ENCODE results near the gene RTN4RL1. TPM values are rescaled to one million over a fixed set of nuclear protein-coding genes. Genes with fewer than 3 reads are reported as not detected.

The RTN4RL1 gene
- total RNA-seq, 1 donor from 2014 or later: 11.5 TPM

DNA sequence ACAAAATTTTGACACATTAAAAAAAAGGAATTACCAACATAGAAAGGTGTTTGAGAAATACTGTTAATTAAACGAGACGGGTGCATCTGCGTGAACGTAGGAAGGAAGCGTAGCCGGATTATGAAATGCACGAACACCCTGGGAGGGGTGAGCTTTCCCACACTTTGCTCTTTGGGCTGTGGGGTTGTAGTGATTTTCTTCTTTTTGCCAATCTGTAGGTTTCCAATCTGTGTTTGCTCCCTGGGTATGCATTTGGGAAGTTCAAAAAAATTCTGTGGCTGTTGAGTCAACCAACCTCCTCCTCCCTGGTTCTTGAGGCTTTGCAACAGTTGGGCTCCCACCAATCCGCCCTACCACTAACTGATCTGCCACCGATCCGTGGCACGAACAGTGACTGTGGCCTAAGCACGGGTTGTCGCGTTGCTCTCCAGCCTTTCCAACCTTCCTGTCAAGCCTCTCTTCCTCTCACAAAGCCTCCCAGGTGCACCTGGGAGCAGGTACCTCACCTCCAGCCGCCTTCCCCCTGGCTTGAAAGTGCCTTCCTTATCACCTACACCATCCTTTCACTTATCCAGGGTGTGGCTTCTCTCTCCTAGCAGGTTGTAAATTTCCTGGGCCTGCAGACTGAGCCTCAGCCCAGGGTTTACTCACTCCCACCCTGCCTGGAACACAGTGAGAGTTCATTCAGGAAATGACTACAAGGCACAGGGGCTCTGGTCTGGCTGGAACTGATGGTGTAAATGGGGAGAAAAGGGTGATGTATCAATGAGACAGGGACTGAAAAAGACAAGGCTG is 16.6 kb downstream of the RTN4RL1 start:
- no peak overlapping the region for H3K4me3 ChIP-seq
- DNase-seq (ENCODE audit: low spot score in 2 of 2): no peak
- H3K9me3 ChIP-seq: no peaks in the 10 kb centered on the region
- peaks cover 4 to 19% of the 10 kb centered on the region in 2 donors for H3K4me1 ChIP-seq
- intact Hi-C loops (cut with DNase I): no loop called here
- TF ChIP-seq, protein P1, sequence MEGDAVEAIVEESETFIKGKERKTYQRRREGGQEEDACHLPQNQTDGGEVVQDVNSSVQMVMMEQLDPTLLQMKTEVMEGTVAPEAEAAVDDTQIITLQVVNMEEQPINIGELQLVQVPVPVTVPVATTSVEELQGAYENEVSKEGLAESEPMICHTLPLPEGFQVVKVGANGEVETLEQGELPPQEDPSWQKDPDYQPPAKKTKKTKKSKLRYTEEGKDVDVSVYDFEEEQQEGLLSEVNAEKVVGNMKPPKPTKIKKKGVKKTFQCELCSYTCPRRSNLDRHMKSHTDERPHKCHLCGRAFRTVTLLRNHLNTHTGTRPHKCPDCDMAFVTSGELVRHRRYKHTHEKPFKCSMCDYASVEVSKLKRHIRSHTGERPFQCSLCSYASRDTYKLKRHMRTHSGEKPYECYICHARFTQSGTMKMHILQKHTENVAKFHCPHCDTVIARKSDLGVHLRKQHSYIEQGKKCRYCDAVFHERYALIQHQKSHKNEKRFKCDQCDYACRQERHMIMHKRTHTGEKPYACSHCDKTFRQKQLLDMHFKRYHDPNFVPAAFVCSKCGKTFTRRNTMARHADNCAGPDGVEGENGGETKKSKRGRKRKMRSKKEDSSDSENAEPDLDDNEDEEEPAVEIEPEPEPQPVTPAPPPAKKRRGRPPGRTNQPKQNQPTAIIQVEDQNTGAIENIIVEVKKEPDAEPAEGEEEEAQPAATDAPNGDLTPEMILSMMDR (IDR thresholded peaks at IDR 0.05): no peak
- H3K27ac ChIP-seq: no peak overlapping the region
- no peaks in the 10 kb centered on the region for H3K36me3 ChIP-seq
- no peaks in the 10 kb centered on the region for H3K27me3 ChIP-seq

DNA sequence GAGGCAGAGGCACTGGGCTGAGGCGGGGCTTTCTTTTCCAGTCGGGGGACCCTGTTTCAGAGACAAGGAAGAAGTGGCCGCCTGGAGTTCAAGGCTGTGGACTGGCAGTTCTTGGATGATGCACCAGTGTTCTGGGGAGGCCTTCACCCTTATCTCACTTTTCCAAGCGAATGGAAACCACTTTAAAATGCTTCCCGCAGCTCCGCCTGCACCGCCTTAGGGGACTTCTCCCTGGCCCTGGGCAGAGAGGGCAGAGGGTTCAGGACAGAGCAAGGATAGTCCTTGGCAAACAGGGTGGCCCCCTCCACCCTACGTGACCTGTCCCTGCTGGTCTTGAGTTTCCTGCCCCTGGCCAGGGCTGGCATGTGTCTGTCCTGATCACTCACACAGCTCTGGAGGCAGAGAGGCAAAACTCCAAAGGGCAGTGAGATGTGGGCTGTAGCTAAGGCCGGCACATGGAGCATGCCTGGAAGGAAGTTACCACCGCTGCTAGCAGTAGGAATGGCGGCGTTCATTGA is 20.6 kb downstream of the RTN4RL1 start:
- no peaks in the 10 kb centered on the region for H3K27me3 ChIP-seq
- intact Hi-C loops (cut with DNase I): no loop called here
- H3K9me3 ChIP-seq: no peaks in the 10 kb centered on the region
- no peak overlapping the region for H3K4me3 ChIP-seq
- H3K27ac ChIP-seq: no peak overlapping the region
- no peak for DNase-seq (ENCODE audit: low spot score in 2 of 2)
- no peaks in the 10 kb centered on the region for H3K36me3 ChIP-seq
- TF ChIP-seq, protein P1 (IDR thresholded peaks at IDR 0.05): no peak
- peaks cover 6 to 8% of the 10 kb centered on the region in 2 donors for H3K4me1 ChIP-seq

DNA sequence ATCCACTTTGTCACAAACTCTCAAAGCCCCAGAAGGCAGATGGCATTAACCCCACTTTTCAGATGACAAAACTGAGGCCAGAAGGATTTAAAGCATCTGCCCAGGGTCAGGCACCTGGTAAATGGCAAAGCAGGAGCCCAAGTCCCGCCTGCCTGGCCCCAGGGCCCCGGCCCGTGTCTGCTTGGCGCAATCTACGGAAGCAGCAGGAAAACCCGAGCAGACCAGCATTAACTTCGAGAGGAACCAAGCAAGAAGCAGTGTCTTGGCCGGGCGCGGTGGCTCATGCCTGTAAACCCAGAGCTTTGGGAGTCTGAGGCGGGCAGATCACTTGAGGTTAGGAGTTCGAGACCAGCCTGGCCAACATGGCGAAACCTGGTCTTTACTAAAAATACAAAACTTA is 21.6 kb downstream of the RTN4RL1 start:
- H3K27ac ChIP-seq: no peak overlapping the region
- H3K9me3 ChIP-seq: no peaks in the 10 kb centered on the region
- H3K27me3 ChIP-seq: no peaks in the 10 kb centered on the region
- DNase-seq (ENCODE audit: low spot score in 2 of 2): no peak
- intact Hi-C loops (cut with DNase I): no loop called here
- H3K36me3 ChIP-seq: no peaks in the 10 kb centered on the region
- H3K4me3 ChIP-seq: no peak overlapping the region
- peaks cover 10 to 18% of the 10 kb centered on the region in 2 donors for H3K4me1 ChIP-seq
- TF ChIP-seq, protein P1 (IDR thresholded peaks at IDR 0.05): no peak

DNA sequence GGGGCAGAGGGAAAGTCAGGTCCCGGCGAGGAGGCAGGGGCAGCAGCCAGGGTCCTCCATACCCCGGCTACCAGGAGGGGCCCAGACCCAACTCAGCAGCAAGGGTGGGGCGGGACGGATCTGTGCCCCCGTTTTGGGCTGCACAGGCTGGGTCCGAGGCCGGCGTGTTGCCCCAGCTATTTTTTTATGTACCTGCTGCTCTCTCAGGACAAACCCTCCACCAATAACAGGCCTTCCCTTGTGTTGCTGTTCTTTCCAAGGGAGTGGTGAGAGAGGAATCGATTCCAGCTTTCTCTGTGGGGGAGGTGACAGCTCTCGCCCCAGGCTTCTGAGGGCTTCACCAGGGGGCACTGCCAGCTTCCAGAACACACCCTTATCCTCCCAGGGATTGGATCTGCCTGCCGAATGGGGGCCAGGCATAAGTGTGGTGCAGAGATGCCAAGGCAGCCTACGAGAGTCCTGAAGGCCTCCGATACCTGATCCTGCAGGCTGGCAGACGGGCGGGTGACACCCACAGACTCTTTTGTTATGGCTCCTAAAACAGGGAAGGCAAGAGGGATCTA is 22.3 kb downstream of the RTN4RL1 start:
- DNase-seq (ENCODE audit: low spot score in 2 of 2): no peak
- intact Hi-C loops (cut with DNase I): no loop called here
- TF ChIP-seq, protein P1 (IDR thresholded peaks at IDR 0.05): no peak
- Histone ChIP-seq H3K4me3 (no peak overlapping the region), H3K4me1 (peaks cover 16 to 22% of the 10 kb centered on the region in 2 donors), H3K27me3 (no peaks in the 10 kb centered on the region), H3K9me3 (no peaks in the 10 kb centered on the region), H3K36me3 (no peaks in the 10 kb centered on the region), H3K27ac (no peak overlapping the region)

DNA sequence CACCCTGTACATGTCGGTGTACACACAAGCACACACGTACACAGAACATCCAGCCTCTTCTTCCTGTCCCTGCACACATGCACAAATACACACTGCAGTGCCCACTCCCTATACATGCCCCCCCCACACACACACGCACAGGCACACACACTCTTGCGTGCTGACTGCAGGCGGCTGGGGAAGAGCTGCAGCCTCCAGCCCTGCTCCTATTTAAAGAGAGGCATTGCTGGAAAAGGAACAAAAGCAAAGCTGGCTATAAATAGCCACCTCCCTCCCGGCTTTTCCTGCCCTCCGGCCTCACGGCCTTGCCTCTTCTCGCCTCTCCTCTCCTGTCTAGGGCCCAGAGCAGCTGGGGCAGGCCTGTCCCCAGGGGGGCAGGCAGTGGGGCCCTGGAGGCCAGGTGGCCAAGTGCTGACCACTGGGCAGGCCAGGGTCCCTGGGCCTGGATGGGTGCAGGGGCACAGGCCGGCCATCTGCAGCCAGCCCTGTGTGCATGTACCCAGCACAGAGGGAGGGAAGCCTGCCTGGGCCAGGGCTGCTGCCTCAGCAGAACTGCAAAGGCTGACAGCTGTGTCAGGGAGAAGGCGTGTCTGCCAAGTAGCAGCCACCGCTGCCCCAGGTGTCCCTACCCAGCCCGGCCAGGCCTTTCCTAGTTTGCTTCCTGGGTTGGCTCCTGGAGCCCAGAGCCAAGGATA is 25.4 kb downstream of the RTN4RL1 start:
- peaks cover 20 to 22% of the 10 kb centered on the region in 2 donors for H3K4me1 ChIP-seq
- no peaks in the 10 kb centered on the region for H3K36me3 ChIP-seq
- H3K4me3 ChIP-seq: peak overlapping the region in 1 of 2 donors; percentile 22
- DNase-seq (ENCODE audit: low spot score in 2 of 2): no peak
- no peaks in the 10 kb centered on the region for H3K9me3 ChIP-seq
- H3K27me3 ChIP-seq: no peaks in the 10 kb centered on the region
- peak overlapping the region; percentile 80 to 81 for H3K27ac ChIP-seq
- TF ChIP-seq, protein P1 (IDR thresholded peaks at IDR 0.05): no peak
- intact Hi-C loops (cut with DNase I): loop anchor here (2.0 kb wide), 1 partner anchor 13 kb away; no protein-coding TSS in a partner anchor

All from ascending aorta (tissue), 2 donors.